GM12878 (cell line): Measurements from ENCODE around the gene ZNF583. TPM values are rescaled to one million over a fixed set of nuclear protein-coding genes. Genes with fewer than 3 reads are reported as not detected.

Source experiments
- CBX5 ChIP-seq: sonication (generic); IDR thresholded peaks from 2 replicates; pipeline ENCODE4 v1.6.1; 2016; ENCODE audit warnings: low read depth, moderate library complexity, mild to moderate bottlenecking, inconsistent platforms
- CEBPB ChIP-seq, 2 experiments: fragments of 150-350 bp in 1 of 2; IDR thresholded peaks; 2 replicates each; pipeline ENCODE4 v1.6.1; 2012 to 2014; ENCODE audit warnings: low read depth in 2 of 2, low read length in 2 of 2, borderline replicate concordance in 1 of 2, inconsistent platforms in 1 of 2
- MEF2A ChIP-seq: IDR thresholded peaks from 2 replicates; pipeline ENCODE4 v1.6.1; 2011; ENCODE audit warnings: low read depth, mild to moderate bottlenecking, low read length, moderate library complexity; ENCODE audit not compliant: insufficient read depth
- NR2C2 ChIP-seq: IDR thresholded peaks from 2 replicates; pipeline ENCODE4 v1.6.1; 2011; ENCODE audit warnings: borderline replicate concordance, low read depth; ENCODE audit not compliant: control insufficient read depth, insufficient read length
- POLR2A ChIP-seq: IDR thresholded peaks from 2 replicates; pipeline ENCODE4 v1.6.1; 2011; ENCODE audit warnings: low read depth, mild to moderate bottlenecking, low read length
- POLR2AphosphoS5 ChIP-seq: IDR thresholded peaks from 2 replicates; pipeline ENCODE4 v1.6.1; 2011; ENCODE audit warnings: mild to moderate bottlenecking, low read length, inconsistent platforms
- RUNX3 ChIP-seq: IDR thresholded peaks from 2 replicates; pipeline ENCODE4 v1.6.1; 2012; ENCODE audit warnings: low read length, inconsistent platforms
- SREBF2 ChIP-seq: IDR thresholded peaks from 2 replicates; pipeline ENCODE4 v1.6.1; 2012; ENCODE audit warnings: mild to moderate bottlenecking, low read length
- STAT1 ChIP-seq: fragments of 450-650 bp; conservative IDR thresholded peaks from 2 replicates; pipeline ENCODE4 v1.6.1; 2014; ENCODE audit warnings: antibody characterized with exemption, mild to moderate bottlenecking
- TCF3 ChIP-seq: IDR thresholded peaks from 2 replicates; pipeline ENCODE4 v1.6.1; 2012; ENCODE audit warnings: low read depth, mild to moderate bottlenecking, low read length, borderline replicate concordance; ENCODE audit not compliant: insufficient read depth
- ZNF274 ChIP-seq: IDR thresholded peaks from one replicate; pipeline ENCODE4 v1.8.0; 2011; ENCODE audit not compliant: insufficient read length, insufficient read depth
- ZNF384 ChIP-seq: IDR thresholded peaks from 2 replicates; pipeline ENCODE4 v1.6.1; 2012; ENCODE audit warnings: low read depth, mild to moderate bottlenecking, low read length, improper control_type of control experiment, borderline replicate concordance
- polyA plus RNA-seq, 11 experiments: library from polyadenylated mRNA; depleted of rRNA in 4 of 11; unstranded in 6 of 11; stranded (reverse) in 5 of 11; fragments of >200 nt; fragmentation: Nextera tagmentation in 4 of 11; fragmentation: Illumina TruSeq in 1 of 11; extraction: Ambion mirVana in 4 of 11; extraction: Trizol in 1 of 11; gene quantifications; 1 replicate in 1 of 11; 2 replicates in 10 of 11; pipeline versions ENCODE4 v1.2.1 to v1.2.3, GENCODE V29; 2011 to 2016; ENCODE audit warnings: inconsistent platforms in 2 of 11, missing spikeins in 2 of 11, low read depth in 1 of 11
- total RNA-seq, 4 experiments: library from RNA; depleted of rRNA in 3 of 4; stranded (reverse); fragments of >200 nt in 3 of 4; fragmentation: Illumina TruSeq in 1 of 4; extraction: Trizol in 1 of 4; gene quantifications; 2 replicates each; pipeline versions ENCODE4 v1.2.1 to v1.2.3, GENCODE V29; 2013 to 2021
- TF ChIP-seq, protein P1 (sequence below): fragments of 150-350 bp; IDR thresholded peaks from 2 replicates; pipeline ENCODE4 v1.6.1; 2014; ENCODE audit warnings: mild to moderate bottlenecking, low read depth, low read length
- TF ChIP-seq, protein P2 (sequence below): fragments of 450-650 bp; IDR thresholded peaks from 2 replicates; pipeline ENCODE4 v1.6.1; 2016; ENCODE audit warnings: mild to moderate bottlenecking, moderate library complexity, borderline replicate concordance

Gene ZNF583
- total and polyA plus RNA-seq, 10 of the 15 experiments (the other 5 are each of a cell fraction or from before 2014, with no cell fraction given) = 0.40 to 3.1 (median 1.4) TPM

- TF ChIP-seq TCF3 = peak; percentile 22; the same call in 1 of the 2 replicates
- TF ChIP-seq NR2C2 = no peak
- TF ChIP-seq POLR2AphosphoS5 = peak; percentile 48; the same call in 1 of the 2 replicates
- TF ChIP-seq CEBPB (IDR thresholded peaks at IDR 0.05; ENCODE audit: borderline replicate concordance in 1 of 2, low read depth in 2 of 2, low read length in 2 of 2) = no peak
- TF ChIP-seq, protein P1, sequence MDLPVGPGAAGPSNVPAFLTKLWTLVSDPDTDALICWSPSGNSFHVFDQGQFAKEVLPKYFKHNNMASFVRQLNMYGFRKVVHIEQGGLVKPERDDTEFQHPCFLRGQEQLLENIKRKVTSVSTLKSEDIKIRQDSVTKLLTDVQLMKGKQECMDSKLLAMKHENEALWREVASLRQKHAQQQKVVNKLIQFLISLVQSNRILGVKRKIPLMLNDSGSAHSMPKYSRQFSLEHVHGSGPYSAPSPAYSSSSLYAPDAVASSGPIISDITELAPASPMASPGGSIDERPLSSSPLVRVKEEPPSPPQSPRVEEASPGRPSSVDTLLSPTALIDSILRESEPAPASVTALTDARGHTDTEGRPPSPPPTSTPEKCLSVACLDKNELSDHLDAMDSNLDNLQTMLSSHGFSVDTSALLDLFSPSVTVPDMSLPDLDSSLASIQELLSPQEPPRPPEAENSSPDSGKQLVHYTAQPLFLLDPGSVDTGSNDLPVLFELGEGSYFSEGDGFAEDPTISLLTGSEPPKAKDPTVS = no peak
- TF ChIP-seq RUNX3 = 0 out of 2 replicates have a peak, but pooled peaks have one; percentile 9
- TF ChIP-seq ZNF274 = no peak
- no peak for TF ChIP-seq SREBF2
- no peak for TF ChIP-seq STAT1
- TF ChIP-seq, protein P2, sequence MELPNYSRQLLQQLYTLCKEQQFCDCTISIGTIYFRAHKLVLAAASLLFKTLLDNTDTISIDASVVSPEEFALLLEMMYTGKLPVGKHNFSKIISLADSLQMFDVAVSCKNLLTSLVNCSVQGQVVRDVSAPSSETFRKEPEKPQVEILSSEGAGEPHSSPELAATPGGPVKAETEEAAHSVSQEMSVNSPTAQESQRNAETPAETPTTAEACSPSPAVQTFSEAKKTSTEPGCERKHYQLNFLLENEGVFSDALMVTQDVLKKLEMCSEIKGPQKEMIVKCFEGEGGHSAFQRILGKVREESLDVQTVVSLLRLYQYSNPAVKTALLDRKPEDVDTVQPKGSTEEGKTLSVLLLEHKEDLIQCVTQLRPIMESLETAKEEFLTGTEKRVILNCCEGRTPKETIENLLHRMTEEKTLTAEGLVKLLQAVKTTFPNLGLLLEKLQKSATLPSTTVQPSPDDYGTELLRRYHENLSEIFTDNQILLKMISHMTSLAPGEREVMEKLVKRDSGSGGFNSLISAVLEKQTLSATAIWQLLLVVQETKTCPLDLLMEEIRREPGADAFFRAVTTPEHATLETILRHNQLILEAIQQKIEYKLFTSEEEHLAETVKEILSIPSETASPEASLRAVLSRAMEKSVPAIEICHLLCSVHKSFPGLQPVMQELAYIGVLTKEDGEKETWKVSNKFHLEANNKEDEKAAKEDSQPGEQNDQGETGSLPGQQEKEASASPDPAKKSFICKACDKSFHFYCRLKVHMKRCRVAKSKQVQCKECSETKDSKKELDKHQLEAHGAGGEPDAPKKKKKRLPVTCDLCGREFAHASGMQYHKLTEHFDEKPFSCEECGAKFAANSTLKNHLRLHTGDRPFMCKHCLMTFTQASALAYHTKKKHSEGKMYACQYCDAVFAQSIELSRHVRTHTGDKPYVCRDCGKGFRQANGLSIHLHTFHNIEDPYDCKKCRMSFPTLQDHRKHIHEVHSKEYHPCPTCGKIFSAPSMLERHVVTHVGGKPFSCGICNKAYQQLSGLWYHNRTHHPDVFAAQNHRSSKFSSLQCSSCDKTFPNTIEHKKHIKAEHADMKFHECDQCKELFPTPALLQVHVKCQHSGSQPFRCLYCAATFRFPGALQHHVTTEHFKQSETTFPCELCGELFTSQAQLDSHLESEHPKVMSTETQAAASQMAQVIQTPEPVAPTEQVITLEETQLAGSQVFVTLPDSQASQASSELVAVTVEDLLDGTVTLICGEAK = no peak
- TF ChIP-seq POLR2A = peak; percentile 47
- no peak for TF ChIP-seq MEF2A
- TF ChIP-seq CBX5 = no peak
- TF ChIP-seq ZNF384 = no peak
Measured at GRCh38 chr19:56403764-56404704, at the start of gene ZNF583 (continued).
